Measurements from ENCODE around the gene SLC44A5. TPM values are rescaled to one million over a fixed set of nuclear protein-coding genes. Genes with fewer than 3 reads are reported as not detected.
"Not testable (repeated sequence)": the region's sequence is repeated elsewhere in the genome, so short reads cannot be mapped to it uniquely, and the experiment has no call there.

SLC44A5 gene
- total and polyA plus RNA-seq, 4 donors, result 0.13 to 1.1 (median 0.22) TPM

- no peaks in the 10 kb centered on the region for H3K9me3 ChIP-seq (ENCODE audit: control insufficient read depth in 4 of 4, low read length in 3 of 4)
- DNase-seq (ENCODE audit: low spot score), result no peak
- H3K36me3 ChIP-seq (ENCODE audit: control insufficient read depth in 4 of 4, insufficient read depth in 3 of 4, low read depth in 1 of 4, low read length in 3 of 4), result no peaks in the 10 kb centered on the region
- no peak overlapping the region for H3K9ac ChIP-seq (ENCODE audit: low read depth in 1 of 2, low read length in 2 of 2)
- H3K4me3 ChIP-seq (ENCODE audit: low read depth in 1 of 3, low read length in 3 of 3), result no peak overlapping the region
- WGBS, result 87% methylated on average over 3 of the region's 3 CpGs
- no peaks in the 10 kb centered on the region for H3K4me1 ChIP-seq (ENCODE audit: control insufficient read depth in 4 of 4, insufficient read depth in 4 of 4, low read length in 3 of 4)
- H3K27ac ChIP-seq (ENCODE audit: low read depth in 1 of 2, low read length in 2 of 2), result no peak overlapping the region
- H3K27me3 ChIP-seq (ENCODE audit: control insufficient read depth in 4 of 4, insufficient read depth in 4 of 4, low read length in 3 of 4), result no peaks in the 10 kb centered on the region
- no peak for TF ChIP-seq HNF4G (IDR thresholded peaks at IDR 0.05)
- no peak for TF ChIP-seq SP1 (IDR thresholded peaks at IDR 0.05)
- TF ChIP-seq JUND (IDR thresholded peaks at IDR 0.05), result no peak
- TF ChIP-seq EGR1 (IDR thresholded peaks at IDR 0.05; ENCODE audit: low read depth in 2 of 2), result no peak
- no peak for TF ChIP-seq YY1 (IDR thresholded peaks at IDR 0.05)
- no peak for TF ChIP-seq NR2F2 (IDR thresholded peaks at IDR 0.05)
- TF ChIP-seq CTCF (IDR thresholded peaks at IDR 0.05; ENCODE audit: low read depth, low read length, missing input control), result no peak
- no peak for TF ChIP-seq REST (IDR thresholded peaks at IDR 0.05)
- no peak for TF ChIP-seq ZBTB33 (IDR thresholded peaks at IDR 0.05)
- no peak for TF ChIP-seq RAD21 (IDR thresholded peaks at IDR 0.05)
- no peak for TF ChIP-seq HNF4A (conservative IDR thresholded peaks at IDR 0.05)
- TF ChIP-seq FOXA1 (IDR thresholded peaks at IDR 0.05), result no peak
- no peak for TF ChIP-seq ATF3 (IDR thresholded peaks at IDR 0.05)
- TF ChIP-seq RXRA (IDR thresholded peaks at IDR 0.05), result no peak
- TF ChIP-seq FOXA2 (IDR thresholded peaks at IDR 0.05), result no peak
Measured at GRCh38 chr1:75594327-75594726, 16.6 kb downstream of the SLC44A5 start.

- H3K27me3 ChIP-seq (ENCODE audit: control insufficient read depth in 4 of 4, insufficient read depth in 4 of 4, low read length in 3 of 4), result not testable (repeated sequence)
- 75% methylated on average over 3 of the region's 3 CpGs for WGBS
Measured at GRCh38 chr1:75593457-75593856, 17.5 kb downstream of the SLC44A5 start.

More at GRCh38 chr1:75593457-75593856, 17.5 kb downstream of the SLC44A5 start:
- H3K4me1 ChIP-seq (ENCODE audit: control insufficient read depth in 4 of 4, insufficient read depth in 4 of 4, low read length in 3 of 4); H3K9me3 ChIP-seq (ENCODE audit: control insufficient read depth in 4 of 4, low read length in 3 of 4); H3K4me3 ChIP-seq (ENCODE audit: low read depth in 1 of 3, low read length in 3 of 3); DNase-seq (ENCODE audit: low spot score); H3K36me3 ChIP-seq (ENCODE audit: control insufficient read depth in 4 of 4, insufficient read depth in 3 of 4, low read depth in 1 of 4, low read length in 3 of 4); H3K27ac ChIP-seq (ENCODE audit: low read depth in 1 of 2, low read length in 2 of 2); H3K9ac ChIP-seq (ENCODE audit: low read depth in 1 of 2, low read length in 2 of 2): not testable (repeated sequence)
